HG02798 (cell line): ENCODE data around the gene TBC1D3H.
"Not testable (repeated sequence)": the region's sequence is repeated elsewhere in the genome, so short reads cannot be mapped to it uniquely, and the experiment has no call there.

Source experiments
- ATAC-seq: cut with Tn5 transposase; IDR thresholded peaks from one replicate; pipeline ENCODE4 v1.9.1; 2021; ENCODE audit warnings: mild to moderate bottlenecking; ENCODE audit not compliant: unreplicated experiment, poor library complexity

TBC1D3H gene

DNA sequence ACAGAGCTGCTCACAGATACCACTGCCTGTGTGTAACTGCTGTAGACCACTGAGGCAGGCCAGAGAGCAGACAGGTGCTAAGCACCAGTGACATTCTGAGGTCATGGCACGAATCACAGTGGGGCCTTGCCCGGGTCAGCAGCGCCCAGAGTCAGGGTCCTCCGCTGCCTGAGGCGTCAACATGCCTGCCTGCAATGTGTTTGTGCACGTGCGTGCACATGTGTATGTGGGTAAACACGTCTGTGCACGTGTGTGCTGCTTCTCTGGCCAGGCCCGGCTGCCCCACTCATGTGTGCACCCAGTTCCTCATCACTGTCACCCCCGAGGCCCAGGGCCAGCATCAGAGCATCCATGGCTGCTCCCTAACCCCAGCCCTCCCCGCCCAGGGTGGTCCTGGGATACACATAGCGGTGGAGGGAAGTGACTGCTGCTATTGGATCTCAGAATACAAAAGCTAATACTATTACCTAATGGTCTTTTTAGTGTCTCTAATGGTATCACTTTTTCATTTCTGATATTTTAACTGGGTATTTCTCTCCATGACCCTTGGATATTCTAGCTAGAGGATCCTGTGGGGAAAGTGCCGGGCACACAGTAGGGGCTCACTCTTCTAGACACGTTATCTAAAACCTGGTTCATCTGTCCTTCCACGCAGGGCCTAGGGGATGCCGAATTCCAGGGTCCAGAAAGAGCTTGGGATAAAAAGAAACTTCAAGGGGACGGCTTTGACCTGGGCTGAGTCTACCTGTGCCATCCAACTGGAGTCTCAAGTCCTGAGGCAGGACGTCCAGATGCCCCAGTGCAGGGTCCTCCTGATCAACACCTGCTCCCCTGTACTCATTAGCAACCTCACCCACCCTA, at the start of gene TBC1D3H:
TSS of gene TBC1D3H (minus strand) at position 51 of the 861 bp plus-strand sequence. CDS start 1,540 bp downstream, outside the sequence.
- not testable (repeated sequence) for ATAC-seq

DNA sequence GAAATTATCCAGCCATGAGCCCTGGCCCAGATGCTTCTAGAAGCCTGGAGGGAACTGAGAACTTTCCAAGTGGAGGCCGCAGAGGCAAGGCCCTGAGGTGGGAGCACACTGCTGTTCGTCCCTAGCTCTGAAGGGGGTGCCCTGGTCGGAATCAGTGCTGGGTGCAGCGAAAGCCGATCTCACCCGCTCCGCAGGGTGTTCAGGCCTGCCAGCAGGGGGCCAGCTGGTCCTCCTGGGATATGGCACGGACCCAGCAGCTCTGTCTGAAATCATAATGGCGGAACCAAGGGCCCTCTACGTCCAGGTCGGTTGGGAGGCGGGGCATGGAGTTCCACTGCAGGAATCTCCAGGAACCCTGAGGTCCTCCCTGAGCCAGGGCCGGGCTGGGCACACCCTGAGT, 40.7 kb upstream of the TBC1D3H start:
- not testable (repeated sequence) for ATAC-seq

DNA sequence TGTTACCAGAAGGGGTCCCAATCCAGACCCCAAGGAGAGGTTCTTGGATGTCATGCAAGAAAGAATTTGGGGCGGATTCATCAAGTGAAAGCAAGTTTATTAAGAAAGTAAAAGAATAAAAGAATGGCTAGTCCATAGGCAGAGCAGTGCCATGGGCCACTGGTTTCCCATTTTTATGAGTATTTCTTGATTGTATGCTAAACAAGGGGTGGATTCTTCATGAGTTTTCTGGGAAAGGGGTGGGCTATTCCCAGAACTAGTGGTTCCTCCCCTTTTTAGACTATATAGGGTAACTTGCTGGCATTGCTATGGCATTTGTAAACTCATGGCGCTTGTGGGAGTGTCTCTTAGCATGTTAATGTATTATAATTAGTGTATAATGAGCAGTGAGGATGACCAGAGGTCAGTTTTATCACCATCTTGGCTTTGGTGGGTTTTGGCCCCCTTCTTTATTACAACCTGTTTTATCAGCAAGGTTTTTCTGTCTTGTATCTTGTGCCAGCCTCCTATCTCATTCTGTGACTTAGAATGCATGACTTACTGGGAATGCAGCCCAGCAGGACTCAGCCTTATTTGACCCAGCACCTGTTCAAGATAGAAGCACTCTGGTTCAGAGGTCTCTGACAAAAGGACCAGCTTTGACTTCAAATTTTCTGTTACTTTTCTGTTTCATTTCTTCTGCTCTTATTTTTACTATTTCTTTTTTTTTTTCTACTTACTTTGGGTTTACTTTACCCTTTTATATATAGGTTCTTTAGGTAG, 27.1 kb upstream of the TBC1D3H start:
- not testable (repeated sequence) for ATAC-seq

GRCh38 chr17:36390943-36391645, 2.9 kb upstream of the TBC1D3H start:
- not testable (repeated sequence) for ATAC-seq

DNA sequence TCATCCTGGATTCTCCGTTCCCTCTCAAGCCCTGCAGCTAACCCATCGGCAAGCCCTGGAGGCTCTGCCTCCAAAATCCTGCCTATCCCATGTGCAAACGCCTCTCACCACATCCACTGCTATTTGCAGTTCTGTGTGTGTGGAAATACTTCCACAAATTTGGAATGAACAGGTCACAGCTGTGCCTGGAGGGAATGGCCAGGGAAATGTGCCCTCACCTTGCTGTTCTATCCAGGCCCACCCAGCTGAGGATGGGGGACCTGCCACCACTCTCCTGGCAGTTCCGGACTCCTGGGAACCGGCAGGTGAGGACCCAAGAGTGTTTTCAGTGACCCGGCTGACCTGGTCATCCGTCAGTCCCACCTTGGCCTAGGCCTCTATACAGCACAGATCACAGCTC, 12.3 kb downstream of the TBC1D3H start:
- ATAC-seq, result not testable (repeated sequence)

- ATAC-seq, result not testable (repeated sequence)
These were observed 25.7 kb downstream of the TBC1D3H start for GRCh38 chr17:36362496-36362895.
